Astrocyte (in vitro differentiated cells and primary cell): ENCODE data around the gene HCN3. TPM values are rescaled to one million over a fixed set of nuclear protein-coding genes. Genes with fewer than 3 reads are reported as not detected.

Source experiments
- DNase-seq: peaks from one replicate; pipeline ENCODE4 v3.0.0-alpha.2; 2010; ENCODE audit warnings: low read depth
- FAIRE-seq: peaks from 2 replicates; lab custom pipeline; 2011; peaks lifted over from hg19 to GRCh38; lab: Jason Lieb, UNC
- H2AFZ ChIP-seq: 2 replicates; pipeline ENCODE4 v1.6.0; 2012; ENCODE audit warnings: low read depth, low read length, inconsistent platforms
- H3K27ac ChIP-seq: 2 replicates; pipeline ENCODE4 v1.5.1; 2011; ENCODE audit warnings: low read depth, low read length, inconsistent platforms
- H3K27me3 ChIP-seq: 2 replicates; pipeline ENCODE4 v1.6.0; 2011; ENCODE audit warnings: low read length, inconsistent platforms; ENCODE audit not compliant: insufficient read depth
- H3K36me3 ChIP-seq: 2 replicates; pipeline ENCODE4 v1.5.1; 2011; ENCODE audit warnings: low read length, inconsistent platforms; ENCODE audit not compliant: insufficient read depth
- H3K4me1 ChIP-seq: 2 replicates; pipeline ENCODE4 v1.5.1; 2011; ENCODE audit warnings: low read length, inconsistent platforms; ENCODE audit not compliant: insufficient read depth
- H3K4me2 ChIP-seq: 2 replicates; pipeline ENCODE4 v1.6.0; 2012; ENCODE audit warnings: low read length, inconsistent platforms
- H3K4me3 ChIP-seq: 2 replicates; pipeline ENCODE4 v1.5.1; 2011; ENCODE audit warnings: low read depth, mild to moderate bottlenecking, low read length, inconsistent platforms; ENCODE audit not compliant: insufficient read depth
- H3K79me2 ChIP-seq: 2 replicates; pipeline ENCODE4 v1.6.0; 2012; ENCODE audit warnings: mild to moderate bottlenecking, low read length, inconsistent platforms; ENCODE audit not compliant: insufficient read depth
- H3K9ac ChIP-seq: 2 replicates; pipeline ENCODE4 v1.6.0; 2012; ENCODE audit warnings: mild to moderate bottlenecking, low read length, inconsistent platforms
- H3K9me3 ChIP-seq: 2 replicates; pipeline ENCODE4 v1.5.1; 2012; ENCODE audit warnings: low read depth, mild to moderate bottlenecking, low read length, inconsistent platforms; ENCODE audit not compliant: insufficient read depth
- H4K20me1 ChIP-seq: 2 replicates; pipeline ENCODE4 v1.6.0; 2012; ENCODE audit warnings: low read length, inconsistent platforms; ENCODE audit not compliant: insufficient read depth
- H3K27ac Mint-ChIP-seq: one replicate; pipeline ENCODE4 v1.8.0; 2021; ENCODE audit warnings: mild to moderate bottlenecking, mixed read lengths; ENCODE audit not compliant: unreplicated experiment
- H3K27me3 Mint-ChIP-seq: one replicate; pipeline ENCODE4 v1.8.0; 2021; ENCODE audit warnings: low read depth, mixed read lengths; ENCODE audit not compliant: unreplicated experiment
- H3K36me3 Mint-ChIP-seq: one replicate; pipeline ENCODE4 v1.8.0; 2021; ENCODE audit warnings: low read depth, mixed read lengths; ENCODE audit not compliant: unreplicated experiment
- H3K4me1 Mint-ChIP-seq: one replicate; pipeline ENCODE4 v1.8.0; 2021; ENCODE audit warnings: low read depth, mixed read lengths; ENCODE audit not compliant: unreplicated experiment
- H3K4me3 Mint-ChIP-seq: one replicate; pipeline ENCODE4 v1.8.0; 2021; ENCODE audit warnings: mild to moderate bottlenecking, moderate library complexity, mixed read lengths; ENCODE audit not compliant: unreplicated experiment
- H3K9me3 Mint-ChIP-seq: one replicate; pipeline ENCODE4 v1.8.0; 2021; ENCODE audit warnings: mild to moderate bottlenecking, mixed read lengths; ENCODE audit not compliant: unreplicated experiment
- EZH2 ChIP-seq: IDR thresholded peaks from 2 replicates; pipeline ENCODE4 v1.6.1; 2012; ENCODE audit warnings: mild to moderate bottlenecking, low read length, inconsistent platforms; ENCODE audit not compliant: insufficient read depth
- total RNA-seq: library from RNA; stranded (reverse); gene quantifications from 2 replicates; pipeline ENCODE4 v1.2.1, GENCODE V29; 2021
- TF ChIP-seq, protein P1 (sequence below): IDR thresholded peaks from 2 replicates; pipeline ENCODE4 v1.5.1; 2011; ENCODE audit warnings: low read depth, mild to moderate bottlenecking, inconsistent platforms, low read length, moderate library complexity; ENCODE audit not compliant: insufficient read depth

The HCN3 gene
- total RNA-seq, 1 donor from 2014 or later, result 3.6 TPM

GRCh38 chr1:155260276-155260675 lies 17.0 kb upstream of the HCN3 start:
- H2AFZ ChIP-seq, result no peak overlapping the region
- H3K4me1 ChIP-seq, result peaks cover 24% of the 10 kb centered on the region
- Mint-ChIP-seq H3K27me3 (no peaks in the 10 kb centered on the region), H3K27ac (peak overlapping the region; percentile 58), H3K4me1 (peaks cover 16% of the 10 kb centered on the region), H3K36me3 (peaks cover 18% of the 10 kb centered on the region), H3K4me3 (peak overlapping the region; percentile 90), H3K9me3 (no peaks in the 10 kb centered on the region)
- DNase-seq, result no peak
- H3K79me2 ChIP-seq, result peaks cover 19% of the 10 kb centered on the region
- no peak overlapping the region for H3K9ac ChIP-seq
- no peak overlapping the region for H3K27ac ChIP-seq
- peak overlapping the region; percentile 91 for H3K4me2 ChIP-seq
- no peaks in the 10 kb centered on the region for H3K9me3 ChIP-seq
- H3K27me3 ChIP-seq, result no peaks in the 10 kb centered on the region
- FAIRE-seq, result no peak
- H3K4me3 ChIP-seq, result no peak overlapping the region
- peaks cover 31% of the 10 kb centered on the region for H3K36me3 ChIP-seq
- no peaks in the 10 kb centered on the region for H4K20me1 ChIP-seq
- no peak for TF ChIP-seq EZH2
- TF ChIP-seq, protein P1, sequence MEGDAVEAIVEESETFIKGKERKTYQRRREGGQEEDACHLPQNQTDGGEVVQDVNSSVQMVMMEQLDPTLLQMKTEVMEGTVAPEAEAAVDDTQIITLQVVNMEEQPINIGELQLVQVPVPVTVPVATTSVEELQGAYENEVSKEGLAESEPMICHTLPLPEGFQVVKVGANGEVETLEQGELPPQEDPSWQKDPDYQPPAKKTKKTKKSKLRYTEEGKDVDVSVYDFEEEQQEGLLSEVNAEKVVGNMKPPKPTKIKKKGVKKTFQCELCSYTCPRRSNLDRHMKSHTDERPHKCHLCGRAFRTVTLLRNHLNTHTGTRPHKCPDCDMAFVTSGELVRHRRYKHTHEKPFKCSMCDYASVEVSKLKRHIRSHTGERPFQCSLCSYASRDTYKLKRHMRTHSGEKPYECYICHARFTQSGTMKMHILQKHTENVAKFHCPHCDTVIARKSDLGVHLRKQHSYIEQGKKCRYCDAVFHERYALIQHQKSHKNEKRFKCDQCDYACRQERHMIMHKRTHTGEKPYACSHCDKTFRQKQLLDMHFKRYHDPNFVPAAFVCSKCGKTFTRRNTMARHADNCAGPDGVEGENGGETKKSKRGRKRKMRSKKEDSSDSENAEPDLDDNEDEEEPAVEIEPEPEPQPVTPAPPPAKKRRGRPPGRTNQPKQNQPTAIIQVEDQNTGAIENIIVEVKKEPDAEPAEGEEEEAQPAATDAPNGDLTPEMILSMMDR, result no peak

DNA sequence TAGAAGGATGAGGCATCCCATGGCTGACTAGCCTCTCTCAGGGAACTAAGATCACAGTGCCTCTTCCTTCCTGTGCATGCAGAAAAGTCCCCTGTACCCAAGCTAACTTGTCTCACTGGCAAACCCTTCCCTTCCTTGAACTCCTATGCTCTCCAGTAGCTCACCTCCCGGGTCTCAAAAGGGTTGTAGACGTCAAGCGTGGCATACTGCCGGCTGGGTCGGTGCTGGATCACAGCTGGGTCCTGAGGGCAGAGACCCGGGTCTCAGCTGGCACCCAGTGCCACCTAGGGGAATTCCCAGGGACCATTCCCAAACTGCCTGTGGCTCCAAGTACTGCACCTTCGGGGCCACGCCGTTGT lies 15.8 kb upstream of the HCN3 start:
- peak overlapping the region; percentile 95 for H3K27ac Mint-ChIP-seq
- H3K27me3 ChIP-seq, result no peaks in the 10 kb centered on the region
- H3K4me3 Mint-ChIP-seq, result peak overlapping the region; percentile 90
- peak overlapping the region; percentile 91 for H3K4me2 ChIP-seq
- peaks cover 17% of the 10 kb centered on the region for H3K4me1 ChIP-seq
- TF ChIP-seq, protein P1, result no peak
- TF ChIP-seq EZH2, result no peak
- peak overlapping the region; percentile 63 for H3K27ac ChIP-seq
- H3K27me3 Mint-ChIP-seq, result no peaks in the 10 kb centered on the region
- no peaks in the 10 kb centered on the region for H3K9me3 ChIP-seq
- no peaks in the 10 kb centered on the region for H3K9me3 Mint-ChIP-seq
- H2AFZ ChIP-seq, result peak overlapping the region; percentile 72
- peaks cover 18% of the 10 kb centered on the region for H3K36me3 Mint-ChIP-seq
- H3K4me1 Mint-ChIP-seq, result peaks cover 16% of the 10 kb centered on the region
- peaks cover 4% of the 10 kb centered on the region for H4K20me1 ChIP-seq
- peaks cover 23% of the 10 kb centered on the region for H3K79me2 ChIP-seq
- no peak for FAIRE-seq
- H3K4me3 ChIP-seq, result peak overlapping the region; percentile 89
- peaks cover 42% of the 10 kb centered on the region for H3K36me3 ChIP-seq
- peak overlapping the region; percentile 90 for H3K9ac ChIP-seq
- DNase-seq, result no peak

- TF ChIP-seq, protein P1, result no peak
- TF ChIP-seq EZH2, result no peak
- peaks cover 19% of the 10 kb centered on the region for H3K36me3 Mint-ChIP-seq
These were observed 15.2 kb upstream of the HCN3 start, which contains the start of gene SCAMP3 for GRCh38 chr1:155261852-155262673. Gene SCAMP3 (minus strand): TSS chr1:155262360. CDS start chr1:155262151, 209 bp downstream.

More at GRCh38 chr1:155261852-155262673, 15.2 kb upstream of the HCN3 start, which contains the start of gene SCAMP3:
- H3K9ac ChIP-seq, result peak within 1 kb of the TSS; percentile 90
- H3K27ac ChIP-seq, result peak within 1 kb of the TSS; percentile 63
- peak within 1 kb of the TSS; percentile 91 for H3K4me2 ChIP-seq
- DNase-seq, result peak; percentile 99
- peak within 1 kb of the TSS; percentile 89 for H3K4me3 ChIP-seq
- peak within 1 kb of the TSS; percentile 72 for H2AFZ ChIP-seq
- Mint-ChIP-seq H3K4me3 (peak within 1 kb of the TSS; percentile 90), H3K4me1 (peaks cover 16% of the 10 kb centered on the region), H3K27ac (peak within 1 kb of the TSS; percentile 95), H3K9me3 (no peaks in the 10 kb centered on the region), H3K27me3 (no peaks in the 10 kb centered on the region)
- H3K27me3 ChIP-seq, result no peaks in the 10 kb centered on the region
- peaks cover 23% of the 10 kb centered on the region for H3K79me2 ChIP-seq
- H3K4me1 ChIP-seq, result peaks cover 17% of the 10 kb centered on the region
- FAIRE-seq, result peak; percentile 23
- H3K9me3 ChIP-seq, result no peaks in the 10 kb centered on the region
- H4K20me1 ChIP-seq, result peaks cover 7% of the 10 kb centered on the region
- peaks cover 45% of the 10 kb centered on the region for H3K36me3 ChIP-seq
